H1 (cell line): ENCODE measurements around the gene MCM9. TPM values are rescaled to one million over a fixed set of nuclear protein-coding genes. Genes with fewer than 3 reads are reported as not detected.

Experiments used
- CTCF ChIA-PET: fragments of 300-600 bp; sonication (Branson Sonifier 250); formaldehyde crosslinking; loops from one replicate; lab custom pipeline; 2021; ENCODE audit not compliant: partially characterized antibody; lab: Charles Lee
- POLR2A ChIA-PET: fragments of 300-600 bp; sonication (Branson Sonifier 250); formaldehyde crosslinking; loops from one replicate; lab custom pipeline; 2021; ENCODE audit warnings: inconsistent platforms; ENCODE audit not compliant: partially characterized antibody; lab: Charles Lee
- DNase-seq, 2 experiments: peaks; one replicate each; pipeline versions ENCODE4 v3.0.0 to v3.0.0-alpha.2; 2010 to 2022; ENCODE audit warnings: low spot score in 2 of 2, low read depth in 1 of 2, mixed read lengths in 1 of 2
- FAIRE-seq: peaks from 2 replicates; lab custom pipeline; 2011; peaks lifted over from hg19 to GRCh38; lab: Jason Lieb, UNC
- H2AFZ ChIP-seq: 2 replicates; pipeline ENCODE4 v1.8.1; 2012; ENCODE audit warnings: low read length, inconsistent platforms
- H2AK5ac ChIP-seq: 2 replicates; pipeline ENCODE4 v1.6.1; 2013; ENCODE audit warnings: low read depth, low read length
- H2BK120ac ChIP-seq: replicated peaks from 2 replicates; pipeline ENCODE3; 2013; ENCODE audit warnings: low read depth, low read length, inconsistent platforms
- H2BK12ac ChIP-seq: 2 replicates; pipeline ENCODE4 v1.6.1; 2013; ENCODE audit warnings: low read depth, low read length
- H2BK15ac ChIP-seq: 2 replicates; pipeline ENCODE4 v1.6.1; 2013; ENCODE audit warnings: low read length
- H2BK20ac ChIP-seq: 2 replicates; pipeline ENCODE4 v1.6.1; 2013; ENCODE audit warnings: low read length
- H2BK5ac ChIP-seq: 2 replicates; pipeline ENCODE4 v1.6.1; 2013; ENCODE audit warnings: low read depth, low read length
- H3K14ac ChIP-seq: 2 replicates; pipeline ENCODE4 v1.6.1; 2013; ENCODE audit warnings: inconsistent platforms; ENCODE audit not compliant: insufficient read length
- H3K18ac ChIP-seq: 2 replicates; pipeline ENCODE4 v1.6.1; 2013; ENCODE audit warnings: low read length; ENCODE audit errors: extremely low read depth
- H3K23ac ChIP-seq: 2 replicates; pipeline ENCODE4 v1.6.1; 2013; ENCODE audit warnings: inconsistent platforms; ENCODE audit not compliant: insufficient read length
- H3K23me2 ChIP-seq: 2 replicates; pipeline ENCODE4 v1.6.1; 2013; ENCODE audit warnings: low read depth, low read length
- H3K27ac ChIP-seq: 2 replicates; pipeline ENCODE4 v1.6.1; 2011; ENCODE audit warnings: low read depth, low read length, inconsistent platforms
- H3K27me3 ChIP-seq, 4 experiments: replicated peaks in 1 of 4; 1 replicate in 1 of 4; 2 replicates in 3 of 4; pipeline versions ENCODE4 v1.6.1 to v1.8.1; 2011 to 2013; ENCODE audit warnings: low read length in 3 of 4, mild to moderate bottlenecking in 3 of 4, inconsistent platforms in 2 of 4, mixed read lengths in 2 of 4, moderate library complexity in 1 of 4; ENCODE audit not compliant: control insufficient read depth in 3 of 4, insufficient read depth in 3 of 4; ENCODE audit errors: extremely low read depth in 1 of 4
- H3K36me3 ChIP-seq, 4 experiments: 2 replicates each; pipeline versions ENCODE4 v1.6.1 to v1.8.1; 2011 to 2013; ENCODE audit warnings: mild to moderate bottlenecking in 4 of 4, low read length in 3 of 4, moderate library complexity in 2 of 4, control low read depth in 1 of 4, inconsistent platforms in 1 of 4; ENCODE audit not compliant: insufficient read depth in 4 of 4, control insufficient read depth in 2 of 4
- H3K4ac ChIP-seq: replicated peaks from 2 replicates; pipeline ENCODE3; 2013; ENCODE audit warnings: low read length, low read depth, mixed read lengths, inconsistent platforms; ENCODE audit not compliant: insufficient read length
- H3K4me1 ChIP-seq, 4 experiments: replicated peaks in 1 of 4; 1 replicate in 1 of 4; 2 replicates in 3 of 4; pipeline versions ENCODE4 v1.6.1 to v1.8.1; 2011 to 2013; ENCODE audit warnings: low read length in 3 of 4, inconsistent platforms in 2 of 4, mixed read lengths in 1 of 4; ENCODE audit not compliant: insufficient read depth in 4 of 4, control insufficient read depth in 3 of 4
- H3K4me2 ChIP-seq, 2 experiments: 2 replicates each; pipeline versions ENCODE4 v1.6.1 to v1.8.1; 2011 to 2013; ENCODE audit warnings: low read depth in 2 of 2, low read length in 2 of 2, control low read depth in 1 of 2, inconsistent platforms in 1 of 2, mild to moderate bottlenecking in 1 of 2; ENCODE audit not compliant: insufficient read depth in 1 of 2
- H3K4me3 ChIP-seq, 4 experiments: fragments of 200-600, 300-600 bp in 1 of 4; sonication (generic), shearing (Covaris generic), sonication (Bioruptor Twin) in 1 of 4; 2 replicates each; pipeline versions ENCODE4 v1.5.1 to v1.8.1; 2011 to 2016; ENCODE audit warnings: low read length in 4 of 4, low read depth in 3 of 4, control low read depth in 2 of 4, inconsistent platforms in 2 of 4, mild to moderate bottlenecking in 2 of 4, mixed read lengths in 1 of 4, moderate library complexity in 1 of 4; ENCODE audit not compliant: insufficient read depth in 2 of 4; ENCODE audit errors: extremely low read depth in 1 of 4
- H3K56ac ChIP-seq: replicated peaks from 2 replicates; pipeline ENCODE3; 2013; ENCODE audit warnings: low read depth, mild to moderate bottlenecking, mixed read lengths, low read length, inconsistent platforms; ENCODE audit not compliant: insufficient read length
- H3K79me1 ChIP-seq: 2 replicates; pipeline ENCODE4 v1.6.1; 2013; ENCODE audit warnings: low read depth, low read length, control low read depth
- H3K79me2 ChIP-seq, 2 experiments: 2 replicates each; pipeline versions ENCODE4 v1.6.1 to v1.8.1; 2012 to 2013; ENCODE audit warnings: low read length in 2 of 2, mild to moderate bottlenecking in 2 of 2, inconsistent platforms in 1 of 2; ENCODE audit not compliant: insufficient read depth in 2 of 2, control insufficient read depth in 1 of 2
- H3K9ac ChIP-seq, 4 experiments: replicated peaks in 1 of 4; 1 replicate in 1 of 4; 2 replicates in 3 of 4; pipeline versions ENCODE4 v1.6.1 to v1.8.1; 2011 to 2013; ENCODE audit warnings: low read depth in 3 of 4, low read length in 3 of 4, control low read depth in 2 of 4, mild to moderate bottlenecking in 2 of 4, moderate library complexity in 2 of 4, inconsistent platforms in 1 of 4; ENCODE audit errors: extremely low read depth in 1 of 4
- H3K9me3 ChIP-seq, 2 experiments: 2 replicates each; pipeline versions ENCODE4 v1.6.1 to v1.8.1; 2012 to 2013; ENCODE audit warnings: mild to moderate bottlenecking in 2 of 2, moderate library complexity in 2 of 2, control low read depth in 1 of 2, inconsistent platforms in 1 of 2, low read depth in 1 of 2, low read length in 1 of 2, mixed read lengths in 1 of 2; ENCODE audit not compliant: insufficient read depth in 2 of 2
- H4K20me1 ChIP-seq, 2 experiments: replicated peaks in 1 of 2; 2 replicates each; pipeline versions ENCODE3 to v1.8.1; 2011 to 2013; ENCODE audit warnings: inconsistent platforms in 2 of 2, low read length in 2 of 2, mild to moderate bottlenecking in 1 of 2; ENCODE audit not compliant: insufficient read depth in 2 of 2, control insufficient read depth in 1 of 2
- H4K5ac ChIP-seq: 2 replicates; pipeline ENCODE4 v1.6.1; 2013; ENCODE audit warnings: low read length, low read depth, mixed read lengths, inconsistent platforms; ENCODE audit not compliant: insufficient read length
- H4K8ac ChIP-seq: 2 replicates; pipeline ENCODE4 v1.8.0; 2013; ENCODE audit warnings: mild to moderate bottlenecking, moderate library complexity, low read length, inconsistent platforms; ENCODE audit not compliant: insufficient read depth; ENCODE audit errors: extremely low read depth
- H4K91ac ChIP-seq: replicated peaks from 2 replicates; pipeline ENCODE3; 2013; ENCODE audit warnings: low read length, mixed read lengths, inconsistent platforms; ENCODE audit not compliant: insufficient read length
- FOSL1 ChIP-seq: IDR thresholded peaks from 2 replicates; pipeline ENCODE4 v1.6.1; 2011; ENCODE audit warnings: mild to moderate bottlenecking, low read depth, low read length, moderate library complexity; ENCODE audit not compliant: insufficient read depth
- JUN ChIP-seq: IDR thresholded peaks from 2 replicates; pipeline ENCODE4 v1.6.1; 2011; ENCODE audit warnings: low read depth, mild to moderate bottlenecking, improper control_type of control experiment, low read length
- SIN3A ChIP-seq, 2 experiments: IDR thresholded peaks in 1 of 2; conservative IDR thresholded peaks in 1 of 2; 2 replicates each; pipeline ENCODE4 v1.6.1; 2011 to 2012; ENCODE audit warnings: low read length in 2 of 2, improper control_type of control experiment in 1 of 2, low read depth in 1 of 2, mild to moderate bottlenecking in 1 of 2
- TBP ChIP-seq: IDR thresholded peaks from 2 replicates; pipeline ENCODE4 v1.6.1; 2011; ENCODE audit warnings: low read depth, low read length, improper control_type of control experiment
- YY1 ChIP-seq: IDR thresholded peaks from 2 replicates; pipeline ENCODE4 v1.6.1; 2011; ENCODE audit warnings: low read depth, mild to moderate bottlenecking, low read length
- WGBS, 2 experiments: shearing (Covaris generic) in 1 of 2; methylation state at CpG; one replicate each; pipeline versions ENCODE4 v1.1.6 to v1.1.7; 2013 to 2015; ENCODE audit warnings: low lambda C conversion rate in 2 of 2, mixed read lengths in 2 of 2, inconsistent platforms in 1 of 2, low coverage in 1 of 2, missing lambda C conversion rate in 1 of 2; ENCODE audit not compliant: insufficient replicate concordance in 2 of 2, insufficient coverage in 1 of 2, insufficient read length in 1 of 2; ENCODE audit errors: extremely low coverage in 1 of 2, missing lambda C conversion rate in 1 of 2; 5-methylcytosine and 5-hydroxymethylcytosine counted together
- polyA plus RNA-seq, 7 experiments: library from polyadenylated mRNA; depleted of rRNA in 3 of 7; stranded (reverse) in 5 of 7; unstranded in 2 of 7; fragments of >200 nt in 5 of 7; fragments of 200-250 nt in 2 of 7; gene quantifications; 1 replicate in 5 of 7; 2 replicates in 1 of 7; 4 replicates in 1 of 7; pipeline versions ENCODE4 v1.2.1 to v1.2.3, GENCODE V29; 2011 to 2013; ENCODE audit warnings: missing spikeins in 2 of 7, mixed read lengths in 2 of 7
- total RNA-seq: library from RNA; stranded (reverse); fragmentation: NEBNext Ultra II Directional; extraction: Animal tissue kit (Norgen Biotek cat#: 25700); gene quantifications from 2 replicates; pipeline ENCODE4 v1.2.1, GENCODE V29; 2021
- TF ChIP-seq, protein P1 (sequence below): IDR thresholded peaks from 2 replicates; pipeline ENCODE4 v1.6.1; 2012; ENCODE audit warnings: low read length, inconsistent platforms
- TF ChIP-seq, protein P2 (sequence below), 3 experiments: IDR thresholded peaks; 1 replicate in 2 of 3; 2 replicates in 1 of 3; pipeline versions ENCODE4 v1.5.1 to v1.6.1; 2011; ENCODE audit warnings: low read length in 3 of 3, mild to moderate bottlenecking in 3 of 3, inconsistent platforms in 2 of 3, low read depth in 1 of 3, moderate library complexity in 1 of 3; ENCODE audit not compliant: insufficient read depth in 1 of 3; ENCODE audit errors: control extremely low read depth in 1 of 3

The MCM9 gene
- total and polyA plus RNA-seq, 2 of the 8 experiments (the other 6 are each of a cell fraction or from before 2014, with no cell fraction given), result 3.7 to 11.4 TPM

DNA sequence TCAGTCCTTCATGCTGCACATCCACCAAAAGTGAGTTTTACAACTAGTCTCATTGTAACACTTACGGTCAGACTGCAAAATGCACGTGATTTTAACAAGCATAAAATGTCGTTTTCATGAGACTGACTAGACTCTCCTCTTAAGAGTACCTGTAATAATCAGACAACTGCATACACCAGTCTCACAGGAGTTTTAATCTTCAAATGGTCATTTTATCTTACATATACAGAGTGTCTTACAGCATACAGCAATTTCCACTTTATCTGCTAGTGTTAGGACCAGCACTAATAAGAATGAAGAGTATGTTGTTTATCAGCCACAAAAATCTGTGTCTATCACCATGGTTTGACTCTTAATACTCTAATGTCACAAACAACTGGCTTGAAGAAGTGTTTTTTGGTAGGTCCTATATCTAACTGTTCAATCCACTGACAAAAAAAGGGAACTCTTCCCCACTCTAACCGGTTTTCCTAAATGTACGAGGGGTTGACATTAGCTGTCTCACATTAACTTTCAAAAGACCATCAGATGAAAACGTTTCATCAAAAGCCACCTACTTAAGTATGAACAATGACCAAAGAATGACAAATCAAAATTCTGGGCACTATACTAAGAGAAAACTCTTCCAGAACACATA is 42.5 kb downstream of the MCM9 start:
- no peaks in the 10 kb centered on the region; a peak in 2 of 8 replicates for H3K36me3 ChIP-seq
- H3K23ac ChIP-seq, result no peak overlapping the region
- no peak overlapping the region for H2BK20ac ChIP-seq
- WGBS, 2 experiments, result 77% methylated on average over 6 of the region's 6 CpGs; no CpG with 5 or more reads in 1 of the 2 experiments
- H2BK15ac ChIP-seq, result no peak overlapping the region
- H3K14ac ChIP-seq, result no peak overlapping the region
- H2AFZ ChIP-seq, result no peak overlapping the region
- H4K20me1 ChIP-seq, result no peaks in the 10 kb centered on the region
- peaks cover 4 to 42% of the 10 kb centered on the region in 2 experiments for H3K79me2 ChIP-seq
- 0 out of 2 replicates have a peak, but pooled peaks cover 3% of the 10 kb centered on the region for H3K23me2 ChIP-seq
- peak overlapping the region; percentile 68 to 73 for H3K4me2 ChIP-seq
- H3K4ac ChIP-seq, result no peak overlapping the region
- H3K27ac ChIP-seq, result no peak overlapping the region
- CTCF ChIA-PET, result interaction anchor here (1.4 kb wide), 1 partner anchor 27 kb away, joined by 4 read pairs; no protein-coding TSS in a partner anchor
- no peak overlapping the region for H3K18ac ChIP-seq
- H2AK5ac ChIP-seq, result no peak overlapping the region
- H2BK120ac ChIP-seq, result no peak overlapping the region
- no peaks in the 10 kb centered on the region for H3K27me3 ChIP-seq
- no peak overlapping the region for H4K5ac ChIP-seq
- H3K4me3 ChIP-seq, result peak overlapping the region in 3 of 4 experiments; percentile 64 to 92 (median 87); a peak in 4 of 8 replicates
- H2BK12ac ChIP-seq, result no peak overlapping the region
- H3K56ac ChIP-seq, result no peak overlapping the region
- DNase-seq, result no peak
- no peak for FAIRE-seq
- H3K9me3 ChIP-seq, result no peaks in the 10 kb centered on the region
- peak overlapping the region in 2 of 4 experiments; percentile 86 to 90; a peak in 2 of 7 replicates for H3K9ac ChIP-seq
- H2BK5ac ChIP-seq, result no peak overlapping the region
- peaks cover 4% of the 10 kb centered on the region; the same call in 1 of the 2 replicates for H3K79me1 ChIP-seq
- POLR2A ChIA-PET, result interaction anchor here (1.3 to 3.0 kb wide), 3 partner anchors 10 to 241 kb away, joined by 3 to 19 read pairs (median 8); partner anchors contain the start of gene CEP85L
- no peak overlapping the region for H4K91ac ChIP-seq
- H4K8ac ChIP-seq, result no peak overlapping the region
- peaks cover 2 to 8% (median 3%) of the 10 kb centered on the region in 4 experiments; a peak in 4 of 7 replicates for H3K4me1 ChIP-seq
- TF ChIP-seq JUN, result no peak
- TF ChIP-seq YY1, result no peak
- TF ChIP-seq SIN3A (conservative IDR thresholded peaks at IDR 0.05 in 1 of 2, IDR thresholded peaks at IDR 0.05 in 1 of 2; ENCODE audit: low read depth in 1 of 2, low read length in 2 of 2), result no peak
- TF ChIP-seq, protein P1, sequence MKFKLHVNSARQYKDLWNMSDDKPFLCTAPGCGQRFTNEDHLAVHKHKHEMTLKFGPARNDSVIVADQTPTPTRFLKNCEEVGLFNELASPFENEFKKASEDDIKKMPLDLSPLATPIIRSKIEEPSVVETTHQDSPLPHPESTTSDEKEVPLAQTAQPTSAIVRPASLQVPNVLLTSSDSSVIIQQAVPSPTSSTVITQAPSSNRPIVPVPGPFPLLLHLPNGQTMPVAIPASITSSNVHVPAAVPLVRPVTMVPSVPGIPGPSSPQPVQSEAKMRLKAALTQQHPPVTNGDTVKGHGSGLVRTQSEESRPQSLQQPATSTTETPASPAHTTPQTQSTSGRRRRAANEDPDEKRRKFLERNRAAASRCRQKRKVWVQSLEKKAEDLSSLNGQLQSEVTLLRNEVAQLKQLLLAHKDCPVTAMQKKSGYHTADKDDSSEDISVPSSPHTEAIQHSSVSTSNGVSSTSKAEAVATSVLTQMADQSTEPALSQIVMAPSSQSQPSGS, result no peak
- TF ChIP-seq, protein P2, sequence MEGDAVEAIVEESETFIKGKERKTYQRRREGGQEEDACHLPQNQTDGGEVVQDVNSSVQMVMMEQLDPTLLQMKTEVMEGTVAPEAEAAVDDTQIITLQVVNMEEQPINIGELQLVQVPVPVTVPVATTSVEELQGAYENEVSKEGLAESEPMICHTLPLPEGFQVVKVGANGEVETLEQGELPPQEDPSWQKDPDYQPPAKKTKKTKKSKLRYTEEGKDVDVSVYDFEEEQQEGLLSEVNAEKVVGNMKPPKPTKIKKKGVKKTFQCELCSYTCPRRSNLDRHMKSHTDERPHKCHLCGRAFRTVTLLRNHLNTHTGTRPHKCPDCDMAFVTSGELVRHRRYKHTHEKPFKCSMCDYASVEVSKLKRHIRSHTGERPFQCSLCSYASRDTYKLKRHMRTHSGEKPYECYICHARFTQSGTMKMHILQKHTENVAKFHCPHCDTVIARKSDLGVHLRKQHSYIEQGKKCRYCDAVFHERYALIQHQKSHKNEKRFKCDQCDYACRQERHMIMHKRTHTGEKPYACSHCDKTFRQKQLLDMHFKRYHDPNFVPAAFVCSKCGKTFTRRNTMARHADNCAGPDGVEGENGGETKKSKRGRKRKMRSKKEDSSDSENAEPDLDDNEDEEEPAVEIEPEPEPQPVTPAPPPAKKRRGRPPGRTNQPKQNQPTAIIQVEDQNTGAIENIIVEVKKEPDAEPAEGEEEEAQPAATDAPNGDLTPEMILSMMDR (IDR thresholded peaks at IDR 0.05; ENCODE audit: control extremely low read depth in 1 of 3, insufficient read depth in 1 of 3, low read depth in 1 of 3, low read length in 3 of 3), result no peak
- TF ChIP-seq FOSL1, result no peak
- no peak for TF ChIP-seq TBP
